Left renal cortex interstitium (tissue), 4 donors: ENCODE data around the gene RGS14. TPM values are rescaled to one million over a fixed set of nuclear protein-coding genes. Genes with fewer than 3 reads are reported as not detected.

Experiments used
- polyA plus RNA-seq, 4 donors: library from polyadenylated mRNA; unstranded; fragments of 120-200 nt; gene quantifications; one replicate each; pipeline ENCODE4 v1.2.1, GENCODE V29; 2013; ENCODE audit not compliant: insufficient read length in 4 of 4

RGS14 gene
- polyA plus RNA-seq, 4 donors = 9.5 to 24.9 (median 16.9) TPM

Other genes with a start within 250 kb of the RGS14 start
- gene NSD1, start 224.2 kb upstream of the RGS14 start, polyA plus RNA-seq = 10 to 100 TPM; 52.7 to 64.9 (median 57.5) TPM
- gene RAB24, start 54.2 kb upstream of the RGS14 start, polyA plus RNA-seq = 10 to 100 TPM; 27.6 to 42.0 (median 32.8) TPM
- gene PRELID1, start 54.1 kb upstream of the RGS14 start, polyA plus RNA-seq = 100 to 1,000 TPM; 115 to 154 (median 134) TPM
- gene MXD3, start 46.0 kb upstream of the RGS14 start, polyA plus RNA-seq = 10 to 100 TPM in 3 of 4 donors, 1 to 10 TPM in 1; 9.7 to 30.3 (median 26.1) TPM
- 100 to 1,000 TPM; 123 to 145 (median 134) TPM for gene LMAN2, start 6.3 kb upstream of the RGS14 start, polyA plus RNA-seq
- gene SLC34A1, start 26.5 kb downstream of the RGS14 start, polyA plus RNA-seq = 100 to 1,000 TPM; 115 to 254 (median 179) TPM
- 1 to 10 TPM in 2 of 4 donors, under 1 TPM in 2; 0.69 to 6.8 (median 2.5) TPM for gene PFN3, start 42.7 kb downstream of the RGS14 start, polyA plus RNA-seq
- gene F12, start 51.6 kb downstream of the RGS14 start, polyA plus RNA-seq = 10 to 100 TPM in 2 of 4 donors, 1 to 10 TPM in 2; 4.2 to 19.8 (median 10.8) TPM
- 10 to 100 TPM; 24.8 to 34.1 (median 29.4) TPM for gene GRK6, start 68.8 kb downstream of the RGS14 start, polyA plus RNA-seq
- gene PRR7, start 88.9 kb downstream of the RGS14 start, polyA plus RNA-seq = 1 to 10 TPM; 1.1 to 2.8 (median 2.3) TPM
- 100 to 1,000 TPM; 166 to 235 (median 214) TPM for gene DBN1, start 115.7 kb downstream of the RGS14 start, polyA plus RNA-seq
- gene PDLIM7, start 139.7 kb downstream of the RGS14 start, polyA plus RNA-seq = 100 to 1,000 TPM in 2 of 4 donors, 10 to 100 TPM in 2; 68.1 to 166 (median 130) TPM
- 1 to 10 TPM; 3.6 to 8.7 (median 5.2) TPM for gene DOK3, start 151.9 kb downstream of the RGS14 start, polyA plus RNA-seq
- gene DDX41, start 159.0 kb downstream of the RGS14 start, polyA plus RNA-seq = 100 to 1,000 TPM in 2 of 4 donors, 10 to 100 TPM in 2; 97.3 to 107 (median 102) TPM
- gene FAM193B, start 196.6 kb downstream of the RGS14 start, polyA plus RNA-seq = 100 to 1,000 TPM in 2 of 4 donors, 10 to 100 TPM in 2; 51.0 to 145 (median 87.2) TPM
- 100 to 1,000 TPM; 150 to 185 (median 155) TPM for gene TMED9, start 234.3 kb downstream of the RGS14 start, polyA plus RNA-seq
- 10 to 100 TPM; 20.0 to 34.1 (median 28.3) TPM for gene B4GALT7, start 242.2 kb downstream of the RGS14 start, polyA plus RNA-seq